Esophagus muscularis mucosa (tissue), 4 donors: ENCODE measurements around the gene ETV2. TPM values are rescaled to one million over a fixed set of nuclear protein-coding genes. Genes with fewer than 3 reads are reported as not detected.

Experiments used
- DNase-seq: peaks from one replicate; pipeline ENCODE4 v3.0.0-alpha.2; 2017; ENCODE audit errors: extremely low spot score
- H3K27ac ChIP-seq, 4 donors: fragments of 200-600 bp; sonication (generic); replicated peaks in 1 of 4; 1 replicate in 3 of 4; 2 replicates in 1 of 4; pipeline ENCODE4 v1.5.1; 2016 to 2019; ENCODE audit warnings: mild to moderate bottlenecking in 1 of 4
- H3K27me3 ChIP-seq, 4 donors: fragments of 200-600 bp; sonication (generic); one replicate each; pipeline versions ENCODE4 v1.5.1 to v1.6.0; 2016 to 2019
- H3K36me3 ChIP-seq, 4 donors: fragments of 200-600 bp; sonication (generic); one replicate each; pipeline ENCODE4 v1.5.1; 2016 to 2019
- H3K4me1 ChIP-seq, 4 donors: fragments of 200-600 bp; sonication (generic); one replicate each; pipeline ENCODE4 v1.5.1; 2016 to 2019
- H3K4me3 ChIP-seq, 4 donors: fragments of 200-600 bp; sonication (generic); 1 replicate in 2 of 4; 2 replicates in 2 of 4; pipeline ENCODE4 v1.5.1; 2016 to 2019; ENCODE audit warnings: mild to moderate bottlenecking in 4 of 4, moderate library complexity in 1 of 4
- H3K9me3 ChIP-seq, 4 donors: fragments of 200-600 bp; sonication (generic); 1 replicate in 3 of 4; 2 replicates in 1 of 4; pipeline ENCODE4 v1.5.1; 2016 to 2019
- EP300 ChIP-seq: sonication (generic); formaldehyde crosslinking; IDR thresholded peaks from one replicate; pipeline ENCODE4 v1.6.1; 2017; ENCODE audit warnings: antibody characterized with exemption
- POLR2A ChIP-seq: fragments of 450-650 bp; IDR thresholded peaks from one replicate; pipeline ENCODE4 v1.6.1; 2017; ENCODE audit warnings: antibody characterized with exemption, moderate library complexity, mild to moderate bottlenecking, low read depth
- POLR2AphosphoS5 ChIP-seq, 2 donors: sonication (generic); formaldehyde crosslinking; IDR thresholded peaks; one replicate each; pipeline ENCODE4 v1.6.1; 2017; ENCODE audit warnings: antibody characterized with exemption in 2 of 2
- whole genome bisulfite sequencing: methylation state at CpG from one replicate; pipeline ENCODE4 v1.1.5; 2018; 5-methylcytosine and 5-hydroxymethylcytosine counted together
- intact Hi-C: fragments of 100-400 bp; cut with DNase I; formaldehyde crosslinking; loops from one replicate; pipeline ENCODE4 v1.15.1; 2023
- total RNA-seq, 4 donors: library from RNA; depleted of rRNA; stranded (reverse); fragments of >200 nt; gene quantifications; one replicate each; pipeline versions ENCODE4 v1.1.0 to v1.2.1, GENCODE V29; 2016
- TF ChIP-seq, protein P1 (sequence below), 3 experiments: fragments of 200-600 bp in 2 of 3; fragments of 450-650 bp in 1 of 3; sonication (generic) in 2 of 3; IDR thresholded peaks; one replicate each; pipeline ENCODE4 v1.5.1; 2017 to 2019; ENCODE audit warnings: antibody characterized with exemption in 3 of 3, mild to moderate bottlenecking in 2 of 3, moderate library complexity in 1 of 3

The ETV2 gene
- total RNA-seq, 4 donors from 2014 or later, result 3.4 TPM; not detected in 3

DNA sequence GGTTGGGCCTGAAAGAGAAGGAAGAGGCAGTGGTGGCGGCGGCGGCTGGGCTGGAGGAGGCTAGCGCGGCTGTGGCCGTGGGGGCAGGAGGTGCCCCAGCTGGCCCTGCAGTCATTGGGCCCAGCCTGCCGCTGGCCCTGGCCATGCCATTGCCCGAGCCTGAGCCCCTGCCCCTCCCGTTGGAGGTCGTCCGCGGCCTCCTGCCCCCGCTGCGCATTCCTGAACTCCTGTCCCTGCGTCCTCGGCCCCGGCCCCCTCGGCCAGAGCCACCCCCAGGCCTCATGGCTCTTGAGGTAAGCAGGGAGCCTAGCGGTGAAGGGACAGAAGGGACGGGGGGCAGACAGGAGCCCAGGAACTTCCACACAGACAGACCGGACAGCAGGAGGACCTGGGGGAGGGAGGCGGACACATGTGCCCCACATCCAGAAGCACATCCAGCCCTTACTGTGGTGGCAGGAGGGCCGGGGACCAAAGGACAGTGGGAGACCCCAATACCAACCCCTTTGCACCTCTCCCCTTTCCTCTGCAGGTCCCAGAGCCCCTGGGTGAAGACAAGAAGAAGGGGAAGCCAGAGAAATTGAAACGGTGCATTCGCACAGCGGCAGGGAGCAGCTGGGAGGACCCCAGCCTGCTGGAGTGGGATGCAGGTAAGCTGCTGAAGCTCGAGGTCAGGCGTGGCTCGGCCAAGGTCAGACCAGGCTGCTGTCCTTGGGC lies 7.7 kb upstream of the ETV2 start:
- WGBS, result 90% methylated on average over 24 of the region's 29 CpGs
- TF ChIP-seq EP300 (no peak), POLR2A (no peak)
- TF ChIP-seq, protein P1, sequence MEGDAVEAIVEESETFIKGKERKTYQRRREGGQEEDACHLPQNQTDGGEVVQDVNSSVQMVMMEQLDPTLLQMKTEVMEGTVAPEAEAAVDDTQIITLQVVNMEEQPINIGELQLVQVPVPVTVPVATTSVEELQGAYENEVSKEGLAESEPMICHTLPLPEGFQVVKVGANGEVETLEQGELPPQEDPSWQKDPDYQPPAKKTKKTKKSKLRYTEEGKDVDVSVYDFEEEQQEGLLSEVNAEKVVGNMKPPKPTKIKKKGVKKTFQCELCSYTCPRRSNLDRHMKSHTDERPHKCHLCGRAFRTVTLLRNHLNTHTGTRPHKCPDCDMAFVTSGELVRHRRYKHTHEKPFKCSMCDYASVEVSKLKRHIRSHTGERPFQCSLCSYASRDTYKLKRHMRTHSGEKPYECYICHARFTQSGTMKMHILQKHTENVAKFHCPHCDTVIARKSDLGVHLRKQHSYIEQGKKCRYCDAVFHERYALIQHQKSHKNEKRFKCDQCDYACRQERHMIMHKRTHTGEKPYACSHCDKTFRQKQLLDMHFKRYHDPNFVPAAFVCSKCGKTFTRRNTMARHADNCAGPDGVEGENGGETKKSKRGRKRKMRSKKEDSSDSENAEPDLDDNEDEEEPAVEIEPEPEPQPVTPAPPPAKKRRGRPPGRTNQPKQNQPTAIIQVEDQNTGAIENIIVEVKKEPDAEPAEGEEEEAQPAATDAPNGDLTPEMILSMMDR (IDR thresholded peaks at IDR 0.05), result no peak
- intact Hi-C loops, result no loop called here
- H3K4me1 ChIP-seq, result peaks cover 12 to 23% (median 19%) of the 10 kb centered on the region in 4 donors
- no peak for DNase-seq
- H3K4me3 ChIP-seq, result no peak overlapping the region
- H3K27me3 ChIP-seq, result no peaks in the 10 kb centered on the region
- H3K27ac ChIP-seq, result no peak overlapping the region
- peaks cover 73 to 83% (median 83%) of the 10 kb centered on the region in 4 donors for H3K36me3 ChIP-seq
- no peaks in the 10 kb centered on the region for H3K9me3 ChIP-seq

DNA sequence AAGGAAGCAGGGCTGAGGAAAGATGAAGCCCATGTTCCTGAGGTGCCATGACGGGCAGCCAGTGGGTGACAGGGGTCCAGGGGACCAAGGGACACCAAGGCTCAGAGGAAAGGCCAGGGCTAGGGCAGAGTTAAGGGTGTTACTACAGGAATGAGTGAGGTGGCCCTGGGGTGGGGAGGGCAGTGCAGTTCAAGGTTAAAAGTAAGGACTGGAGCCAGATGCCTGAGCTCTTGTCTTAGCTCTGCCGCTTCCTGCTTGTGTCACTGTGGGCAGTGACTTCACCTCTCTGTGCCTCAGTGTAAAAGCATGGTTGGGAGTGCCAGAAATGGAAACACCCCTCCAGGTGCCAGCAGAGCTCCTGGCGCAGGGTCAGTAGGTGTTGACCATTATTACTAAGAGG lies 4.9 kb upstream of the ETV2 start:
- peaks cover 0 to 3% (median 3%) of the 10 kb centered on the region in 4 donors for H3K4me1 ChIP-seq
- 89% methylated on average over 3 of the region's 3 CpGs for WGBS
- H3K27ac ChIP-seq, result no peak overlapping the region
- no peaks in the 10 kb centered on the region for H3K27me3 ChIP-seq
- TF ChIP-seq POLR2AphosphoS5 (IDR thresholded peaks at IDR 0.05) (no peak), POLR2A (no peak), EP300 (no peak)
- TF ChIP-seq, protein P1 (IDR thresholded peaks at IDR 0.05), result no peak
- H3K36me3 ChIP-seq, result peaks cover 55 to 68% (median 66%) of the 10 kb centered on the region in 4 donors
- no peaks in the 10 kb centered on the region for H3K9me3 ChIP-seq
- intact Hi-C loops, result no loop called here
- H3K4me3 ChIP-seq, result no peak overlapping the region
- DNase-seq, result no peak

DNA sequence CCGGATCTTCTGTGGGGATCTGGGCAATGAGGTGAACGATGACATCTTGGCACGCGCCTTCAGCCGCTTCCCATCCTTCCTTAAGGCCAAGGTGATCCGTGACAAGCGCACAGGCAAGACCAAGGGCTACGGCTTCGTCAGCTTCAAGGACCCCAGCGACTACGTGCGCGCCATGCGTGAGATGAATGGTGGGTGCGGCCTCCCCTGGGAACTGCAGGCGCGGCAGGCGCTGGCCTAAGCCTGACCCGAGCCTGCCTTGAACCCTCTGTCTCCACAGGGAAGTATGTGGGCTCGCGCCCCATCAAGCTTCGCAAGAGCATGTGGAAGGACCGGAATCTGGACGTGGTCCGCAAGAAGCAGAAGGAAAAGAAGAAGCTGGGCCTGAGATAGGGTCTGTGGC lies 4.4 kb upstream of the ETV2 start:
- no peak for DNase-seq
- H3K27ac ChIP-seq, result no peak overlapping the region
- TF ChIP-seq, protein P1 (IDR thresholded peaks at IDR 0.05), result no peak
- TF ChIP-seq POLR2AphosphoS5 (IDR thresholded peaks at IDR 0.05) (no peak), EP300 (no peak), POLR2A (no peak)
- peaks cover 0 to 8% (median 8%) of the 10 kb centered on the region in 4 donors for H3K4me1 ChIP-seq
- no peaks in the 10 kb centered on the region for H3K27me3 ChIP-seq
- H3K4me3 ChIP-seq, result no peak overlapping the region
- H3K9me3 ChIP-seq, result no peaks in the 10 kb centered on the region
- WGBS, result 92% methylated on average over 25 of the region's 25 CpGs
- intact Hi-C loops, result no loop called here
- peaks cover 51 to 63% (median 61%) of the 10 kb centered on the region in 4 donors for H3K36me3 ChIP-seq

DNA sequence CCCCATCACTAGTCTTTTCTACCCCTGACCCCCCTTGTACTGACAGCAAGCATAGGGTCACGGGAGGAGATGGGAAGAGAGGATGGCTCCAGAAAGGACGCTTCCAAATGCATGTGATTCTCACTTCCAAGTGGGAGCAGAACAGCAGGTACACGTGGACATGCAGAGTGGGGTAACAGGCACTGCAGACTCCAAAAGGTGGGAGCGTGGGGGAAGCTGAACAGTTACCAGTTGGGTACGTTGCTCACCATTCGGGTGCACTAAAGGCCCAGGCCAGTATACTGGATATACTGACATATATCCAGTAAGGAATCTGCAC lies 2.3 kb upstream of the ETV2 start:
- H3K27me3 ChIP-seq, result no peaks in the 10 kb centered on the region
- peaks cover 30 to 42% (median 40%) of the 10 kb centered on the region in 4 donors for H3K36me3 ChIP-seq
- no peak overlapping the region for H3K27ac ChIP-seq
- H3K4me1 ChIP-seq, result peaks cover 8 to 29% (median 26%) of the 10 kb centered on the region in 4 donors
- DNase-seq, result no peak
- H3K9me3 ChIP-seq, result no peaks in the 10 kb centered on the region
- H3K4me3 ChIP-seq, result no peak overlapping the region
- 38% methylated on average over 6 of the region's 6 CpGs for WGBS
- TF ChIP-seq POLR2AphosphoS5 (IDR thresholded peaks at IDR 0.05), result peak in 1 of 2 donors; percentile 15
- no peak for TF ChIP-seq POLR2A
- intact Hi-C loops, result no loop called here

DNA sequence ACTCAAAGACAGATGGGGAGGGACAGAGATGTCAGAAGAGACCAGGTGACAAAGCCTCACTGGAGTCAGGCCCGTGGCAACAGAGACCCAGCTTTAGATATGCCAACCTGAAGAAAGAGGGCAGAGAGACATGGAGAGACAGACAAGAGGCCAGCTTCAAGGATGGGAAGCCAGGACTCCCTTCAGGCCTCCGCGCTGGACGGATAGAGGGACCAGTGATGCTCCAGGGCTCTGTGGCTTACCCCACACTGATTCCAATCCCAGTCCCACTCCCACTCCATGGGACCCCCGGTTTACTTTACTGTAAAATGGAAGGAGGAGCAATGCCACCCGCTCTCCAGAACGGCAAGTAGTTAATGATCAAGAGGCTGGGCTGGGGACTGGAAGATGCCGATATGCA lies 1.7 kb upstream of the ETV2 start:
- no peak for DNase-seq
- intact Hi-C loops, result no loop called here
- peaks cover 24 to 36% (median 34%) of the 10 kb centered on the region in 4 donors for H3K36me3 ChIP-seq
- no peaks in the 10 kb centered on the region for H3K27me3 ChIP-seq
- no peaks in the 10 kb centered on the region for H3K9me3 ChIP-seq
- TF ChIP-seq POLR2A (no peak), POLR2AphosphoS5 (IDR thresholded peaks at IDR 0.05) (no peak), EP300 (no peak)
- TF ChIP-seq, protein P1 (IDR thresholded peaks at IDR 0.05), result no peak
- H3K27ac ChIP-seq, result no peak overlapping the region
- H3K4me1 ChIP-seq, result peaks cover 8 to 33% (median 31%) of the 10 kb centered on the region in 4 donors
- 87% methylated on average over 8 of the region's 8 CpGs for WGBS
- no peak overlapping the region for H3K4me3 ChIP-seq
